NCI-H2196 (cell line): Measurements from ENCODE around the gene OR2W3.
"Not testable (repeated sequence)": the region's sequence is repeated elsewhere in the genome, so short reads cannot be mapped to it uniquely, and the experiment has no call there.

ENCODE experiments used
- DNase-seq: peaks from one replicate; lab custom pipeline; 2025; ENCODE audit not compliant: unreplicated experiment; lab: John Stamatoyannopoulos, UW

OR2W3 gene

DNA sequence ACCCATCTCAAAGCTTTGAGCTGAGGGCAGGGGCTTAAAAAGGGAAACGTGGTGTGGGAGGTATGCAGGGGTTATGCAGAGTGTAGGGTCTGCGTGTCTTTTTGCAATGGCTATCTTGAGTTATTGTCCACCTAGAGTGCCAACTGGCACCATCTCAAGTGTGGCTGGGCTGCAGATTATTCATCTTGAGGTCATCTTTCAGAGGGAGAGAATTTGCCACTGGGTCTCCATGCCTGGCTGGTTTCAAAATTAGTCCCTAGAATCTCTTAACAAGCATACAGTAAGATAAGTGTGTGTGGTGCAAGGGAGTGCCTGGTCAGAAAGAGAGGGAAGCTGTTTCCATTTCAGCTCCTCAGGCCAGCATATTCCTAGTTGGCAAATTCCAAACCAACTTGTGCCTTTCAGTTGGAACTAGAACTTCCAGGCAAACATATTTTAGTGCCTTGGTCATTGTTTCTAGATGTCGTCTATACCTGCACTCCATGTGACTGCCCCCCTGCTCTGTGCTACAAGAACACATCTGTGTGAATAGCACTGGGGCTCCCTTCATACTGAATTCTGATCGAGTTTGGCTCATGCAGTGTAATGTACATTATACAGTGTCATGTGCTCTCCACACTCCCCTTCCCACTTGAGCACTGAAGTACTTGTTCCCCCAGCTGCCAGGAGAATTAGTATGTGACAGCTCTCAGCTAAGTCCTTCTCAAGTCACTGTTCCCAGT is 19.7 kb downstream of the OR2W3 start:
- no peak for DNase-seq

DNA sequence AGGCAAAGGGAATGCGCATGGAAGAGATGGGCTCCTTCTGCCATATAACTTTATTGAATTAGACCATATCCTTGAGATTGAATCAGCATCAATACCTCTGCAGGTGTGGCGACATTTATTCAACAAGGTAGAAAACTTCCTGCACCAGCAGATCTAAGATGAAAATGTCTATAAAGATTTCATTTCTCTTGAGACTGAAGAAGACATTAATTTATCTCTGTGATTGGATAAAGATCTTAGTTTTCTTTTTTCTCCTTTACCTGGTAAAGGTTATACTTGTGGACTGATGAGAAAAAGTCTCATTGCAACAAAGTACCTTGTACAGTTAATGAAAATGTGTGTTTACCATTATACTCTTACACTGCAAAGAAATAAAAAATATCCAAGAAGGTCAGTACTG is 24.6 kb downstream of the OR2W3 start, which contains the start of gene OR2T8:
Gene OR2T8 (plus strand): TSS at position 301 of the 400 bp plus-strand sequence. CDS start 766 bp downstream, outside the sequence.
- no peak for DNase-seq

DNA sequence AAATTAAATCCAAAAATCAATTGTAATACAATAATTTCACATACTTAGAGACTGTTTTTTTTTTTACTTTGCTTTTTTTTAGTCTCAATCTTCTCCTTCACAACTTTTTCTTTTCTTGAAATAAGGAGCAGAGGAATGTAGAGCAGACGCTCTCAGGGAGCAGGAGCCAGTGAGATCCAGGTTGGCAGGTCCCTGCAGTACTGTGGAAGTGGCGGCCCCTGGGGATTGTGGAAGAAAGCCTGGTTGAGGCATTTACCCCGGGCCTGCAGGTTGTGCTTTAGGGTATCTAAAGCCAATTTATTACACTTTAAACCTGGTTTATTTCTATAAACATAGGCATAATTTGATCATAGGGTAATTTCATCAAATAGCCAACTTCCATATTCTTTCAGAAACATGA is 28.6 kb downstream of the OR2W3 start:
- DNase-seq: no peak

GRCh38 chr1:247924868-247925267 is 29.5 kb downstream of the OR2W3 start, which contains the start of gene OR2AJ1:
OR2AJ1 (plus strand) TSS chr1:247924889; CDS start chr1:247933769, 8,880 bp downstream.
- DNase-seq: no peak

DNA sequence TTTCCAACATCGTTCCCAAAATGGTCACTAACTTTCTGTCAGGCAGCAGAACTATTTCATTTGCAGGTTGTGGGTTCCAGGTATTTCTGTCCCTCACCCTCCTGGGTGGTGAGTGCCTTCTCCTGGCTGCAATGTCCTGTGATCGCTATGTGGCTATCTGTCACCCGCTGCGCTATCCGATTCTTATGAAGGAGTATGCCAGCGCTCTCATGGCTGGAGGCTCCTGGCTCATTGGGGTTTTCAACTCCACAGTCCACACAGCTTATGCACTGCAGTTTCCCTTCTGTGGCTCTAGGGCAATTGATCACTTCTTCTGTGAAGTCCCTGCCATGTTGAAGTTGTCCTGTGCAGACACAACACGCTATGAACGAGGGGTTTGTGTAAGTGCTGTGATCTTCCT is 38.6 kb downstream of the OR2W3 start:
- DNase-seq: no peak

GRCh38 chr1:247935781-247936180 is 40.4 kb downstream of the OR2W3 start:
- no peak for DNase-seq

GRCh38 chr1:247936415-247936814 is 41.0 kb downstream of the OR2W3 start:
- DNase-seq: no peak

GRCh38 chr1:247936965-247937734 is 41.8 kb downstream of the OR2W3 start:
- DNase-seq: not testable (repeated sequence)

GRCh38 chr1:247942624-247943023 is 47.2 kb downstream of the OR2W3 start:
- DNase-seq: no peak
